T-helper 17 cell (primary cell): ENCODE data around the gene SH3TC1. TPM values are rescaled to one million over a fixed set of nuclear protein-coding genes. Genes with fewer than 3 reads are reported as not detected.

Source experiments
- ATAC-seq: fragments of 150-1000 bp; cut with Tn5 transposase; 2 replicates; pipeline ENCODE4 v1.10.0; 2021; ENCODE audit warnings: mild to moderate bottlenecking, moderate library complexity
- DNase-seq, 3 donors: peaks; one replicate each; pipeline versions ENCODE4 v3.0.0 to v3.0.0-alpha.2; 2020 to 2021
- H3K9me3 ChIP-seq: one replicate; pipeline ENCODE4 v1.7.0; 2013; ENCODE audit warnings: low read length, mild to moderate bottlenecking; ENCODE audit not compliant: control insufficient read depth, poor library complexity, severe bottlenecking
- H3K27ac Mint-ChIP-seq: one replicate; pipeline ENCODE4 v1.8.0; 2022; ENCODE audit warnings: mild to moderate bottlenecking, moderate library complexity, mixed read lengths
- H3K27me3 Mint-ChIP-seq: one replicate; pipeline ENCODE4 v1.8.0; 2022; ENCODE audit warnings: mixed read lengths
- H3K36me3 Mint-ChIP-seq: one replicate; pipeline ENCODE4 v1.8.0; 2022; ENCODE audit warnings: low read depth, mixed read lengths
- H3K4me1 Mint-ChIP-seq: one replicate; pipeline ENCODE4 v1.8.0; 2022; ENCODE audit warnings: mild to moderate bottlenecking, mixed read lengths
- H3K4me3 Mint-ChIP-seq: one replicate; pipeline ENCODE4 v1.8.0; 2022; ENCODE audit warnings: mild to moderate bottlenecking, moderate library complexity, mixed read lengths
- total RNA-seq, 4 donors: library from RNA in 2 of 4; stranded (reverse) in 2 of 4; gene quantifications; one replicate each; pipeline ENCODE4 v1.2.3 and lab custom pipeline; 2022 to 2026

The SH3TC1 gene
- total RNA-seq, 2 donors from 2014 or later: 134 TPM

- H3K4me3 Mint-ChIP-seq: peak overlapping the region; percentile 15
- H3K27me3 Mint-ChIP-seq: no peaks in the 10 kb centered on the region
- ATAC-seq (no peak), DNase-seq (no peak)
- H3K36me3 Mint-ChIP-seq: no peaks in the 10 kb centered on the region
- H3K4me1 Mint-ChIP-seq: peaks cover 20% of the 10 kb centered on the region
- H3K27ac Mint-ChIP-seq: peak overlapping the region; percentile 91
- H3K9me3 ChIP-seq: no peaks in the 10 kb centered on the region
Measured at GRCh38 chr4:8230891-8231290, 31.8 kb downstream of the SH3TC1 start.

- no peaks in the 10 kb centered on the region for H3K9me3 ChIP-seq
- H3K27ac Mint-ChIP-seq: peak overlapping the region; percentile 91
- H3K4me1 Mint-ChIP-seq: peaks cover 20% of the 10 kb centered on the region
- no peaks in the 10 kb centered on the region for H3K27me3 Mint-ChIP-seq
- H3K4me3 Mint-ChIP-seq: no peak overlapping the region
- DNase-seq: no peak
- no peak for ATAC-seq
- no peaks in the 10 kb centered on the region for H3K36me3 Mint-ChIP-seq
Measured at GRCh38 chr4:8231551-8232049, 32.5 kb downstream of the SH3TC1 start.

GRCh38 chr4:8232748-8233147 is 33.7 kb downstream of the SH3TC1 start:
- Mint-ChIP-seq H3K27ac (no peak overlapping the region), H3K36me3 (no peaks in the 10 kb centered on the region), H3K4me3 (no peak overlapping the region), H3K4me1 (peaks cover 24% of the 10 kb centered on the region), H3K27me3 (no peaks in the 10 kb centered on the region)
- ATAC-seq: no peak
- H3K9me3 ChIP-seq: no peaks in the 10 kb centered on the region
- DNase-seq: no peak

GRCh38 chr4:8233672-8234484 is 34.8 kb downstream of the SH3TC1 start:
- Mint-ChIP-seq H3K36me3 (no peaks in the 10 kb centered on the region), H3K4me3 (no peak overlapping the region), H3K4me1 (peaks cover 19% of the 10 kb centered on the region), H3K27ac (no peak overlapping the region), H3K27me3 (no peaks in the 10 kb centered on the region)
- DNase-seq (no peak), ATAC-seq (no peak)
- no peaks in the 10 kb centered on the region for H3K9me3 ChIP-seq

- H3K9me3 ChIP-seq: no peaks in the 10 kb centered on the region
- peak overlapping the region; percentile 13 for H3K4me3 Mint-ChIP-seq
- H3K27ac Mint-ChIP-seq: no peak overlapping the region
- H3K27me3 Mint-ChIP-seq: no peaks in the 10 kb centered on the region
- DNase-seq (no peak), ATAC-seq (no peak)
- H3K4me1 Mint-ChIP-seq: peaks cover 14% of the 10 kb centered on the region
- H3K36me3 Mint-ChIP-seq: no peaks in the 10 kb centered on the region
Measured at GRCh38 chr4:8234715-8235114, 35.6 kb downstream of the SH3TC1 start.

GRCh38 chr4:8235224-8235623 is 36.1 kb downstream of the SH3TC1 start:
- no peak for ATAC-seq

GRCh38 chr4:8235686-8236085 is 36.6 kb downstream of the SH3TC1 start:
- Mint-ChIP-seq H3K27me3 (no peaks in the 10 kb centered on the region), H3K4me1 (peaks cover 11% of the 10 kb centered on the region), H3K36me3 (no peaks in the 10 kb centered on the region), H3K4me3 (no peak overlapping the region), H3K27ac (no peak overlapping the region)
- ATAC-seq (no peak), DNase-seq (no peak)
- no peaks in the 10 kb centered on the region for H3K9me3 ChIP-seq

More at GRCh38 chr4:8235224-8235623, 36.1 kb downstream of the SH3TC1 start:
- no peak for DNase-seq
- H3K27ac Mint-ChIP-seq: no peak overlapping the region
- H3K27me3 Mint-ChIP-seq: no peaks in the 10 kb centered on the region
- no peaks in the 10 kb centered on the region for H3K9me3 ChIP-seq
- no peak overlapping the region for H3K4me3 Mint-ChIP-seq
- H3K36me3 Mint-ChIP-seq: no peaks in the 10 kb centered on the region
- H3K4me1 Mint-ChIP-seq: peaks cover 14% of the 10 kb centered on the region

- H3K9me3 ChIP-seq: no peaks in the 10 kb centered on the region
- Mint-ChIP-seq H3K27ac (peak overlapping the region; percentile 30), H3K36me3 (no peaks in the 10 kb centered on the region), H3K4me1 (peaks cover 8% of the 10 kb centered on the region), H3K4me3 (no peak overlapping the region), H3K27me3 (no peaks in the 10 kb centered on the region)
- no peak for DNase-seq
- no peak for ATAC-seq
Measured at GRCh38 chr4:8236106-8236919, 37.2 kb downstream of the SH3TC1 start.

GRCh38 chr4:8236920-8237195 is 37.8 kb downstream of the SH3TC1 start:
- Mint-ChIP-seq H3K36me3 (no peaks in the 10 kb centered on the region), H3K4me1 (peaks cover 11% of the 10 kb centered on the region), H3K27me3 (no peaks in the 10 kb centered on the region), H3K4me3 (no peak overlapping the region), H3K27ac (peak overlapping the region; percentile 30)
- no peak for ATAC-seq
- H3K9me3 ChIP-seq: no peaks in the 10 kb centered on the region
- no peak for DNase-seq

- Mint-ChIP-seq H3K27me3 (no peaks in the 10 kb centered on the region), H3K4me1 (peaks cover 15% of the 10 kb centered on the region), H3K36me3 (no peaks in the 10 kb centered on the region), H3K4me3 (no peak overlapping the region), H3K27ac (peak overlapping the region; percentile 60)
- no peaks in the 10 kb centered on the region for H3K9me3 ChIP-seq
- no peak for ATAC-seq
- DNase-seq: no peak
Measured at GRCh38 chr4:8237256-8237989, 38.3 kb downstream of the SH3TC1 start.

- no peaks in the 10 kb centered on the region for H3K27me3 Mint-ChIP-seq
- DNase-seq (peak in 2 of 3 donors; percentile 34 to 44), ATAC-seq (peak; percentile 70)
- H3K9me3 ChIP-seq: no peaks in the 10 kb centered on the region
- no peaks in the 10 kb centered on the region for H3K36me3 Mint-ChIP-seq
- peaks cover 15% of the 10 kb centered on the region for H3K4me1 Mint-ChIP-seq
- peak overlapping the region; percentile 60 for H3K27ac Mint-ChIP-seq
- no peak overlapping the region for H3K4me3 Mint-ChIP-seq
Measured at GRCh38 chr4:8238036-8238511, 39.0 kb downstream of the SH3TC1 start.

GRCh38 chr4:8238515-8239053 is 39.5 kb downstream of the SH3TC1 start:
- no peak for ATAC-seq
- H3K4me1 Mint-ChIP-seq: peaks cover 15% of the 10 kb centered on the region
- no peaks in the 10 kb centered on the region for H3K27me3 Mint-ChIP-seq
- peak overlapping the region; percentile 57 for H3K27ac Mint-ChIP-seq
- no peaks in the 10 kb centered on the region for H3K36me3 Mint-ChIP-seq
- DNase-seq: no peak
- H3K4me3 Mint-ChIP-seq: no peak overlapping the region
- no peaks in the 10 kb centered on the region for H3K9me3 ChIP-seq

GRCh38 chr4:8239226-8239625 is 40.1 kb downstream of the SH3TC1 start:
- DNase-seq (no peak), ATAC-seq (no peak)
- H3K27me3 Mint-ChIP-seq: no peaks in the 10 kb centered on the region
- H3K4me3 Mint-ChIP-seq: no peak overlapping the region
- no peaks in the 10 kb centered on the region for H3K9me3 ChIP-seq
- H3K36me3 Mint-ChIP-seq: no peaks in the 10 kb centered on the region
- peaks cover 15% of the 10 kb centered on the region for H3K4me1 Mint-ChIP-seq
- H3K27ac Mint-ChIP-seq: peak overlapping the region; percentile 57
